GM12892 (cell line): ENCODE data around the gene ROR1.

Experiments used
- POLR2A ChIP-seq: IDR thresholded peaks from 2 replicates; pipeline ENCODE4 v1.6.1; 2011; ENCODE audit warnings: low read depth, low read length, control low read depth
- POLR2AphosphoS5 ChIP-seq: IDR thresholded peaks from 2 replicates; pipeline ENCODE4 v1.6.1; 2011; ENCODE audit warnings: low read depth, low read length, control low read depth

- TF ChIP-seq POLR2A (no peak), POLR2AphosphoS5 (no peak)
Measured at GRCh38 chr1:63750721-63751120, 23.1 kb upstream of the ROR1 start.
